Activated T-helper 1 cell treated with Interleukin-2 at 50 U/mL for 16 hours (primary cell): ENCODE measurements around the gene ANKRD55.
"Not testable (repeated sequence)": the region's sequence is repeated elsewhere in the genome, so short reads cannot be mapped to it uniquely, and the experiment has no call there.

Experiments
- DNase-seq: peaks from one replicate; pipeline ENCODE4 v3.0.0-alpha.2; 2020; ENCODE audit warnings: low read depth

Gene ANKRD55

DNA sequence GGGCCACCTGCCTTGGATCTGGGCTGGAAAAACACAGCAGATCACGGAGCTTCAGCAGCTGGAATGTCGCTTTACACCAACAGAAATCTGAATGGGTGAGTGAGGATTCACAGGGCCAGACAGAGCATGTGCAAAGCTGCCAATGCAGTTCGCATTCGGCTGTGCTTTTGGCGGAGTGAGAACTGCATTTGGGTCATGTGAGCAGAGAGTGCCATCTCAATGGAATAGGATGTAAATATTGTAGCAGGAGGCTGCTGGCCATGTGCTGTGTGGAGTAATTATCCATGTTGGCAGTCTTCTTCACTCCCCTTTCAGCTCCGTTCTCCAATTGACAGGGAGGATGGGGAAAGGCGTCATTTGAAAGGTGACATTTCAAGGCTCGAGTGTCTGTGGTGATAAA lies at the start of gene ANKRD55:
TSS of gene ANKRD55 (minus strand) at position 101 of the 400 bp plus-strand sequence. CDS start 417 bp downstream, outside the sequence.
- no peak for DNase-seq

DNA sequence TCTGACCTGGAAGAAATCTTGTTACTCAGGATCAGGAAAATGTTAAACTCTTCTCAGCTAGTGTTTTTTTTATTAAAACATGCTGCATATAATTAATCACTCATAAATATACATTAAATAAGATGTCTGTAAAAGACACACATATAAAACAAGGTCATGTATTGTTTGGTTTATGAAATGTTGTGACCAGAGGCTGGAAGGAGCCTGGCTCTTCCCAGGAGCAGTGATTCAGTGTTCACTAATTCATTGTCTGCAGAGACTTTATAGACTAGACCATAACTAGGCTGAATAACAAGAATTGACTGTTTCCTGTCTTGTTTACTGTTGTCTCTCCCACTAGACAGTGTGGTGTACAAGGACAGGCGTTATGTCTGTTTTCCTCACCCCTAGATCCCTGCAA lies 49.1 kb upstream of the ANKRD55 start:
- DNase-seq = no peak

DNA sequence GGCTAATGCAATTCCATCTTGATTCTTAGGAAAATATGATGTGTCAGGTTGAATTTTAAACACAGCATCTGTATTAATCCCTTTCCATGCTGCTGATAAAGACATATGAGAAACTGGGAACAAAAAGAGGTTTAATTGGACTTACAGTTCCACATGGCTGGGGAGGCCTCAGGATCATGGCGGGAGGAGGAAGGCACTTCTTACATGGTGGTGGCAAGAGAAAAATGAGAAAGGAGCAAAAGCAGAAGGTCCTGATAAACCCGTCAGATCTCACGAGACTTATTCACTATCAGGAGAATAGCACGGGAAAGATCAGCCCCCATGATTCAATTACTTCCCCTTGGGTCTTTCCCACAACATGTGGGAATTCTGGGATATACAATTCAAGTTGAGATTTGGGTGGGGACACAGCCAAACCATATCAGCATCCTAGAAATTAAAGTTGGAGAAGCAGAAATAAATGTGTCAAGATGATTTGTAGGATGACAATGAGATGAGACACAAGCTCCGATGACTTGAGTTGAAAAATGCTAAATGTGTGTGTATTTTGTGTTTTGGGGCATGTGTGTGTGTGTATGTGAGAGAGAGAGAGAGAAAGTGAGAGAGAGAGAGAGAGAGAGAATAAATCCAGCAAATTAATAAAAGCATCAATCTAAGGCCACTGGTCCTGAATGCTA lies 48.5 kb upstream of the ANKRD55 start:
- no peak for DNase-seq

DNA sequence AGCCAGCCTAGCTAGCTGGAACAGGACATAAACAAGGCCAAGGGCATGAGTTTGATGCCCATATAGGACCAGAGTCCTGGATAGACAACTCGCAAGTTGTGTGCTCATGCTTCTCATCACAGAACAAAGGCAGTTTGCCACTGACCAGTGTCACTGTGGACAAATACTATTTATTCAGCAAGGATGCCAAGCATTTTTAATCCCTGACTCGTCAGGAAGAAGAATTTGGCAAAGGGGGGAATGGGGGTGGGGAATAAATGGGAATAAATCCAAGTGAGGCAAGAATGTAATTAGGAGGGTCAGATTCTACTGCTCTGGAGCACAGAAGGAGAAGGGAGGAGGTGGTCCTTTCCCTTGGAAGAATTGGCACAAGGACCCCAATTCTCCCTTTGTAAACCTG lies 46.8 kb upstream of the ANKRD55 start:
- no peak for DNase-seq

DNA sequence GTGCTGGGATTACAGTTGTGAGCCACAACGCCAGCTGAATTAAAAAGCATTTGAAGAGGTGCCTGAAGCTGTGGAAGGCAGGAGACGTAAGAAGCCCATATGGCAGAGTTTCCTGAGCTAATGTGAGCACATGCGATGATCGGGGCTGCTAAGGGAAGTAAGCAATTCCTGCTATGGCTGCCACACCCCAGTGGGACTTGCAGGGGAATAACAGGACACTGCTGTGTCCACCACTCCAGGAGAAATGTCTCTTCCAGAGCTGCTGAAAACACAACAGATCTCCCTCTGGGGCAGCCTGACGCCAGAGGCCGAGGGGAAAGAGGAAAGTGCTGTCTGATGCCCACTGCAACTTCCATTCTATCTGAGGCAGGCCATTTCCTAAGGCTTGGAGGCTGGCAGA lies 46.2 kb upstream of the ANKRD55 start:
- DNase-seq = no peak

DNA sequence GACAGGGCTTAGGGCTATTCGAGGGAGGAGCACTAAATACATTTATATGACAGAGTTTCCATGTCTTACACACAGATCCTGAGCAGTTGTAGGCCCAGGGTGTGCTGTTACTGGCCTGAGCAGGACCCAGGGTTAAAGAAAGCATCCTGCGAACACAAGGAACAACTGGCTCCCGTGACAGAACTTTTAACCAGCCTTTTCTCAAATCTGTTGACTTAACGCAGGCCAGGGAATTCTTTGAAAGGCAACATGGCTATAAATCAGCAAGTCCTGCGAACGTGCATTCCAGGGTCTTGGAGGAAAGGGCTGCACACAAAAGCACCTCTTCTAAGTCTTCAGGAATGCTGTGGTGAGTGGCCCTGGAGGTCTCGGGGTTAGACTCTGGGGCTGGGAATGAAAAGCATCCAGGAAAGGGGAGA lies 45.2 kb upstream of the ANKRD55 start:
- DNase-seq = no peak

DNA sequence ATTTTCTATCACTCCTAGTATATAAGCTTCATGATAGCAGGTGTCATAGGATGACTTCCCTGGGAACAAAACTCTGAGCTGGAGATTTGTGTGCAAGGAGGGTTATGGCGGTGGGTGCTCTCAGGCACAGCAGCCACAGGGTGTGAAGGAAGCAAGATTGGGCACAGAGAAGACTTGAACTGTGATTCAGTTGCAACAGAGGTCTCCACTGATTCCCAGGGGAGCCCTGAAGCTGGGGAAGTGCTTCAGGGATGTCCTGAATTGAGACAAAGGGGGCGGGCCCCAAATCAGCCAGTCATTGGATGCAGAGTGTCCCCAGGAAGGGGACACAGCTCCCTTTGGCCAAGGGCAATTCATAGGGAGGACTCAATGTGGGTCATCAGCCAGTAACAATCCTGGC lies 44.4 kb upstream of the ANKRD55 start:
- DNase-seq = no peak

DNA sequence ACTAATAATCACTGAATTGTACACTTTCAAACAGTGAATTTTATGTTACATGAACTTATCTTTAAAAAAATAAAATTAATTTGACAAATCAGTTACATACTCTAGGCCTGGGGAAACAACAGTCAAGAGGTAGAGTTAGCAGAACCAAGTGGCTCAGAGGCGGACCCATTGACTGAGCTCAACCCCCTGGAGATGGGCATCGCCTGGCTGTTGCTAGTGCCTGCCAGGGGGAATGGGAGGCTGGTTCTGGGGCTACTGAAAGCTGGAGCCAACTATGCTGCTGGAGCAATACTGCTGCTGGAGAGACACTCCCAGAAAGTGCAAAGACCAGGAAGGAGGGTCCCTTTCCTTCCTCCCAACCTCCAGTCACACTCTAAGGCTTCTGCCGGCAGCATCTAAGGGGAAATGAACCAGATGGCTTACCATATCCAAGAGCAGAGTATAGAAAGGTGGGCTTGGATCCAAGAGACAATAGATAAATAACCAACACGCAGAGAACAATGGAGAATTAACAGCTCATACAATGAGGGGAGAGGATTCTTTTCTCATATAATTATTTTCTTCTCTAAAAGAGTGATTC lies 40.3 kb upstream of the ANKRD55 start:
- DNase-seq = no peak

DNA sequence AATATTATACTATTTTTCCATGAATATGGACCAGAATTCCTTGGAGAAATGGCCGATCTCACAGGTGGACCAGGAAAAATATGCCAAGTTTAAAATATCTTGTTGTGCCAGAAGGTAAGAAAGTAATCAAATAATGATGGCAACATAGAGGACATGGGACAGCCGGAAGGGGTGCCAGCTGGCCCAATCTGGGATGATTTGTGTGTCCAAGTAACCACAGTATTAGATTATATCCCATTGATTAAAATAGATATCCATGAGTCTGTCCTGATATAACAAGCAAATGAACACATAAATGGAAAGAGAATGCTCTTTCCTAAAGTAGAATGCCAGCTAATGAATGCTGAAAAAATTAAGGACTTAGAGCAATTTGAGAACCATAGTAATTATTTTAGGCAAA lies 39.6 kb upstream of the ANKRD55 start:
- DNase-seq = no peak

DNA sequence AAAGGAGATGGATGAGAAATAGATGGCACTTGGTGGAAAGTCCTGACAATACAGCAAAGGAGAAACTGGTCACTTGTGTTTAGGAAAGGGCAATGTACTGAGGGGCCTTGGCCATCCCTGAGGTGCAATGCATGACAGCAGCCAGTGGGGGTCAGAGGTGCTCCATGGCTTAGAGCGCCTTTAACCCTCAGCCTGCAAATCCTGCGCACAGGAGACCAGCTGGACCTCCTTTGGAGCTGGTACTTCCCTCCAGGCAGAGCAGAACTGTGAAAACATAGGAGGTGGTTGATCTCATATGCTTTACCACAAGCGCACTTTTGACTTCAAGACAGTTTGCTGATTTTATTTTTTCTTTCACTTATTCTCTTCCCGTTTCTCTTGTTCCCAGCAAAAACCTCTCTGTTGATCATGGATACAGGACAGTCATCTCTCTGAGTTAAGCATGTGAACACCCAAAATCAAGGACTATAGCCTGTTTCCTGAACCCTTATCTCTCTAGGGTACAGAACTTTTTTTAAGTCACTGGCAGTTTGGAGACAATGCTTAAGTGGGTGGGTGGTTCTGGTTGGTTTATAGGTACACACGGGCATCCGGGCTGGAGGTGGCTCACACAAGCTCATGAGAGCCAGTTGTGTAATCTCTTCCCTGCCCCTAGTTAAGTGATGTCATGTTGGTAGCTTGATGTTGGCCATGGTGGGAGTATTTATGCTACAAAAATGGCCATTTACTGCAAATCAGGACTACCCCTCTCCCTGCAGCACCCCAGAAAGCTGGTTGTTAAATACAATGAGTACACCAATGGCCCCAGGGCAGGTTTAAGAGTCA lies 37.6 kb upstream of the ANKRD55 start:
- peak; percentile 59 for DNase-seq

DNA sequence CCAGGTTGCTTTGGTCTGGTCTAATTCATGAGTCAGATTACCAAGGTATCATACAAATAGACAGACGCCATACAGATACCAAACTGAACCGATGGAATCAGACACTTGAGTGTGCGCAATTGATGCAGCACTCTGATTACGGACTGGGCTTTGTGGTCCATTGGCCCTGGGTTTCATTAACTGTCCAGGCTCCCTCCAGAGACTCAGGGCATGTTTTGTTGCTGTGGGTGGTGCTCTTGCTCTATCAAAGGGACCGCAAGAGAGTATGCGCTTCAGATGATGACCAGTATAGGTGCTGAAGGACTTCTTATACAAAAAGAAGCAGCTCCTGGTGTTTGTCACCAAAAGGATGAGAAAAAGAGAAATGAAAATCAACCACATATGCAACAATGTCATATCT lies 36.9 kb upstream of the ANKRD55 start:
- no peak for DNase-seq

DNA sequence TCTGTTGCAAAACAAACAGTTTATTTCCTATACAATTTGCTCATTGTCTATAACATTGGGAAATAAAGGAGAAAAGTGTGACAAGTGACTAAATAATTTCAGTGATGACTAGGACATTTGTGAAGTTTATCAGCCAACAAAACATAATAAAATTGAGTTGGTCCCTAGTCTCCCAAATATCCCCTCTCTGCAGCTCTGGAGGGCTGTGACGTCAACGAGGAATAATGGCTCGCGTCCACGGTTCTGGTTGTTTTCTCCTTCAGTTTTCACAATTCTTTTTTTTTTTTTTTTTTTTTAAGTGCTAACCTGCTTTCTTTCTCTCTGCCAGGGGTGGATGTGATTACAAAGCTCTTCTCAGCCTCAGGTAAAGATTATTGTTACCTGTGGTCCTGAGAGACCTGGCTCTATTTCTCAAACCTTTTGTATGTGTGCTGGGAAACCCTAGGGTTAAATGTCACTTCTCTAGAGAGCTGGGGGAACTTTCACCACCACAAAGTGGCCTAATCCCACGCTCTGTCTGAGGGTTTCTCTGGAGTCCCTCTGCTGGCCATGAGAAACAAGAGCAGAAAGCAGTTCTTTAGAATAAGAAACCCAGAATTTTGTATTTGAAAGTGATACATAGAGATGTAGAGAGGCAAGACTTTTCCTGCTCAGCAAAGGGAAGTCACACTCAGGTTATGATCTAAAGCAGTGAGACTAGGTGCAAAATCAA lies 36.2 kb upstream of the ANKRD55 start:
- no peak for DNase-seq

DNA sequence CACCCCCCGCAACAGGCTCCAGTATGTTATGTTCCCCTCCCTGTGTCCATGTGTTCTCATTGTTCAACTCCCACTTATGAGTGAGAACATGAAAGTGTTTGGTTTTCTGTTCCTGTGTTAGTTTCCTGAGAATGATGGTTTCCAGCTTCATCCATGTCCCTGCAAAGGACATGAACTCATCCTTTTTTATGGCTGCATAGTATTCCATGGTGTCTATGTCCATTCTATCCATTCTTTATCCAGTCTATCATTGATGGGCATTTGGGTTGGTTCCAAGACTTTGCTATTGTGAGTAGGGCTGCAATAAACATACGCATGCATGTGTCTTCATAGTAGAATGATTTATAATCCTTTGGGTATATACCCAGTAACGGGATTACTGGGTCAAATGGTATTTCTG lies 35.6 kb upstream of the ANKRD55 start:
- not testable (repeated sequence) for DNase-seq

DNA sequence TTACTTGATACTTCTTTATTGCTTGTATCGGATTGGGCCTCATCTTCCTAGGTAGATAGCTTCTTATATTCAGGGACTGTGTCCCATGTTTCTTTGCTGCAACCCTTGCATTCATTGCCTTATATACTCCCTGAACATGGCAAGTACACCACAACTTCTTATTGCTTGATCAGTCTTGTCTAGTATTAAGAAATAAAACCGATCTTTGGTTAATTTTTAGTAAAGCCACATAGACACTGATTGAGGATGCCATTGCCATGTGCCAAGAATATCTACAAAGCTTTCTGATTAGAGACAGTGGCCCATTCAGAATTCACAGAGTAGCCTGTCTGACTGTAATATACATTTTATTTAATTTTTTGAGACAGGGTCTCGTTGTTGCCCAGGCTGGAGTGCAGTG lies 34.7 kb upstream of the ANKRD55 start:
- DNase-seq = no peak

DNA sequence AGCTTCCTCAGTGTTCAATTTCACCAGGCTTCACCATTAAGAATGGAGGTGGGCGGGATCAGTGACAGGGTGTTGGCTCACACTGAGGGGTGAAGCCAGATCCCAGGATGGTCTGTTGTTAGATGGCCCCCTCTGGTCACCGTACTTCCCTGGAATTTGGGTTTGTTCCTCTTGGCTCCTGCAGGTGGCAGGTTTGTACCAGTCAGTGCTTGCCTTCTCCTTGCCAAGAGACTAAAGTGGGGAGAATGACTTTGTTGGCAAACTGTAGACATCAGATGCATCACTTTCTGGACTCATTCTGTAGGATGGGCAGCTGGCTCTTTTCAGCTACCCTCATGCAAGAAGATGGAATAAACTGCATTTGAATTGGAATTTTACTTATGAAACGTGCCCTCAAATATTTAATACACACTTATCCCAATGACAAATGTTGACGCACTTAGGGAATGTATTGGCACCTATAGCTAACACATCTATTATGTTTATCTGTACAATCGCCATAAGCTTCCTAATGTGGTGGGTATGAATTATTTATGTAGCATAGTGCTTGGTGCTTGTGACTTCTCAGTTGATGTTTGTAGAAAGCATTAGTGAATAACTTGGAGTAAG lies 31.4 kb upstream of the ANKRD55 start:
- no peak for DNase-seq

DNA sequence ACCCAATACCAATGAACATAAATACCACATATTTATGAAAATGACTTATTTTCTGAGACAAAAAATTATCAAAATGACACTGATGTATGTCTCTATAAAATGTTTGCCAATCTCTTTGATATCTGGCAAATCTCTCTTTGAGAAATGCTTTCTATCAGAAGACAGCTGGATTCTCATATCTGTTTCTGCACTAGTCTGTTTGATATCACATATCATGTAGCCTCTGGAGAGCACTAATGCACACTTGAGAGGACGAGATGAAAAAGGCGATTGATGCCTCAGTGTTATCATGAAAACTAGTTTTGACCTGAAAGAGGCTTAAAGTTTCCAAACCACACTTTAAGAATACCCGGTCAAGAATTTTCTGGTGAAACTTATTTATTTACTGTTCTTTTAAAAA lies 29.1 kb upstream of the ANKRD55 start:
- DNase-seq = no peak

DNA sequence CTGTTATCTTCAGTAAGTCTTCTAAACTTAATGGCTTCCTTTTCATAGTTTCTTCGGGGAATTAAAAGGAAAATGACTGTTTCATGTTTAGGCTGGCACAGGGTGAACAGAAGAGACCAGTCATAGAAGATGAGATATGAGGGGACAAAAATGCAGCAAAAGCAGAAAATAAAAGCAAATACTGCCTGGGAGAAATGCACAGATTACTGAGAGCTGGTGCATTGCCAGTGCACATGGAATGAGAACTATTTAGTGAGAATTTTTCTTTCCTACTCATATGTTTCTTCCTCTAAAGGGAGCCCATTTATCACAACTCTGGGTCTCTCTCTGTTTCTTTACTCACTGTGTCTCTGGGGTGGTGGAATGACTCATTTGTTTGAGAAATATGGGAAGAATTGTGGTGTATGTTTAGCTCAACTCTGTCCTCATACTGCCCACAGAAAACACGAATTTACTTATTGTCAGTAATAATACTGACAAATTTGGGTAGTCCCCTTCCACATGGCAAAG lies 25.9 kb upstream of the ANKRD55 start:
- no peak for DNase-seq

DNA sequence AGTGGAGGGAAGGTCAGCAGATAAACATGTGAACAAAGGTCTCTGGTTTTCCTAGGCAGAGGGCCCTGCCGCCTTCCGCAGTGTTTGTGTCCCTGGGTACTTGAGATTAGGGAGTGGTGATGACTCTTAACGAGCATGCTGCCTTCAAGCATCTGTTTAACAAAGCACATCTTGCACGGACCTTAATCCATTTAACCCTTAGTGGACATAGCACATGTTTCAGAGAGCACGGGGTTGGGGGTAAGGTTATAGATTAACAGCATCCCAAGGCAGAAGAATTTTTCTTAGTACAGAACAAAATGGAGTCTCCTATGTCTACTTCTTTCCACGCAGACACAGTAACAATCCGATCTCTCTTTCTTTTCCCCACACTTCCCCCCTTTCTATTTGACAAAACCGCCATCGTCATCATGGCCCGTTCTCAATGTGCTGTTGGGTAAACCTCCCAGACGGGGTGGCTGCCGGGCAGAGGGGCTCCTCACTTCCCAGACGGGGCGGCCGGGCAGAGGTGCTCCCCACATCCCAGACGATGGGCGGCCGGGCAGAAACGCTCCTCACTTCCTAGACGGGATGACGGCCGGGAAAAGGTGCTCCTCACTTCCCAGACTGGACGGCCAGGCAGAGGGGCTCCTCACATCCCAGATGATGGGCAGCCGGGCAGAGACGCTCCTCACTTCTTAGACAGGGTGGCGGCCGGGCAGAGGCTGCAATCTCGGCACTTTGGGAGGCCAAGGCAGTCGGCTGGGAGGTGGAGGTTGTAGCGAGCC lies 24.8 kb upstream of the ANKRD55 start:
- not testable (repeated sequence) for DNase-seq

DNA sequence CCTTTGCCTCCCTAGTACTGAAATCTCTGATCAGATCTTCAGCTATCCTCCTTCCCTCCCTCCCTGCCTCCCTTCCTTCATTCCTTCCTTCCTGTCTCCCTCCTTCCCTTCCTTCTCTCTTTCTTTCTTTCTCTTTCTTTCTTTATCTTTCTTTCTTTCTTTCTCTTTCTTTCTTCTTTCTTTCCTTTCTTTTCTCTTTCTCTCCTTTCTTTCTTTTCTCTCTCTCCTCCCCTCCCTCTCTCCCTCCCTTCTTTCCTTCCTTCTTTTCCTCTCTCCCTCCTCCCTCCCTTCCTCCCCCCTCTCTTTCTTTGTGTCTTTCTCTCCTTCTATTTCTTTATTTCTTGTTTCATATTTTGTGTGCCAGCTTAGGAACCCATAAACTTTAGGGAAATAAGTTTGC lies 23.9 kb upstream of the ANKRD55 start:
- no peak for DNase-seq

DNA sequence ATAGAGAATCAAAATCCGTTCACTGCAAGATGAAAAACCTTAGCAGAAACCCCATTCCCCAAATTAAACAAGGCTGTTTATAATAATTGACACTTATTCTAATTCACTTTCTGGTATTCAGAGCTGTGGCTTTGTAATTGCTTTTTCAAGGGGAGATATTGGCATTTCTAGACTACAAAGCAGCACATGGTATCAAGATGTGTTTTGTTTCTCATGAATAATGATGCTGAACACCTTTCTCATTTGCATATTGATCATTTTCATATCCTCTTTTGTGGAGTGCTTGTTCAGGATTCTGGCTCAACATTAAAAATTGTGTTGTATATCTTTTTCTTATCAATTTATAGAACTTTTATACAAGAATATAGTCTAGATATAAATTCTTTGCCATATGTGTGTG lies 22.4 kb upstream of the ANKRD55 start:
- no peak for DNase-seq

DNA sequence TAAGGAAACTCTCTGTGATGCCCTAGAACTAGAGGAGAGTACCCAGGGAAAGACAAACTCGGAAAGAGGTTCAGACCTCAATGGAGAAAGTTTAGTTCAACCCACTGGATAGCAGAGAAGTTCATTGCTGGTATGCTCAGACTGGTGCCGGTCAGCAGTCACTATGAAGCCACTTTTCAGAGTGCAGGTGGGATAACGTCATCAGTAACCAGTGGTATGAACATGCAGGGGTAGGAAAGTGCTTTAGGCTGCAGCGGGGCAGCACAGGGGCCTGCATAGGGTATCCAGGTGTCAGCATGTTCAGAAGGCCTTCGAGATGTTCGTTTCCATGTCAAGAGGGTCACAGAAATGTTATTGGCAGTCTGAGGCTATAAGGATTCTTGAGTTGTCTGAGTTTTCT lies 20.8 kb upstream of the ANKRD55 start:
- no peak for DNase-seq
